Liver (tissue), 9 donors: ENCODE results near the gene NAP1L1. TPM values are rescaled to one million over a fixed set of nuclear protein-coding genes. Genes with fewer than 3 reads are reported as not detected.

Experiments used
- DNase-seq: peaks from one replicate; pipeline ENCODE4 v3.0.0-alpha.2; 2017; ENCODE audit warnings: low spot score
- H3K27ac ChIP-seq, 2 donors: one replicate each; pipeline ENCODE4 v1.7.0; 2013; ENCODE audit warnings: inconsistent platforms in 2 of 2, low read length in 2 of 2, control low read depth in 1 of 2, low read depth in 1 of 2, mild to moderate bottlenecking in 1 of 2
- H3K27me3 ChIP-seq, 4 donors: one replicate each; pipeline versions ENCODE4 v1.6.1 to v1.7.0; 2013; ENCODE audit warnings: low read length in 3 of 4, inconsistent platforms in 1 of 4, mild to moderate bottlenecking in 1 of 4, moderate library complexity in 1 of 4; ENCODE audit not compliant: control insufficient read depth in 4 of 4, insufficient read depth in 4 of 4
- H3K36me3 ChIP-seq, 4 donors: one replicate each; pipeline versions ENCODE4 v1.6.1 to v1.7.0; 2013; ENCODE audit warnings: low read length in 3 of 4, mild to moderate bottlenecking in 3 of 4, low read depth in 1 of 4, moderate library complexity in 1 of 4; ENCODE audit not compliant: control insufficient read depth in 4 of 4, insufficient read depth in 3 of 4
- H3K4me1 ChIP-seq, 4 donors: one replicate each; pipeline versions ENCODE4 v1.6.1 to v1.7.0; 2013; ENCODE audit warnings: low read length in 3 of 4, mild to moderate bottlenecking in 3 of 4, moderate library complexity in 1 of 4; ENCODE audit not compliant: control insufficient read depth in 4 of 4, insufficient read depth in 4 of 4
- H3K4me3 ChIP-seq, 3 donors: one replicate each; pipeline versions ENCODE4 v1.6.1 to v1.7.0; 2013; ENCODE audit warnings: low read length in 3 of 3, control low read depth in 1 of 3, low read depth in 1 of 3, mild to moderate bottlenecking in 1 of 3
- H3K9ac ChIP-seq, 2 donors: one replicate each; pipeline ENCODE4 v1.7.0; 2013; ENCODE audit warnings: low read length in 2 of 2, mild to moderate bottlenecking in 2 of 2, moderate library complexity in 2 of 2, control low read depth in 1 of 2, low read depth in 1 of 2
- H3K9me3 ChIP-seq, 4 donors: one replicate each; pipeline versions ENCODE4 v1.6.1 to v1.7.0; 2013; ENCODE audit warnings: low read length in 3 of 4; ENCODE audit not compliant: control insufficient read depth in 4 of 4
- ATF3 ChIP-seq: IDR thresholded peaks from 2 replicates; pipeline ENCODE4 v1.6.1; 2016; ENCODE audit warnings: antibody characterized with exemption
- CTCF ChIP-seq: fragments of 150-350 bp; IDR thresholded peaks from 2 replicates; pipeline ENCODE4 v1.5.1; 2017; ENCODE audit warnings: improper control_type of control experiment, low read depth, low read length; ENCODE audit not compliant: missing input control
- EGR1 ChIP-seq, 2 donors: IDR thresholded peaks; 2 replicates each; pipeline ENCODE4 v1.6.1; 2016 to 2018; ENCODE audit warnings: antibody characterized with exemption in 2 of 2, low read depth in 2 of 2
- FOXA1 ChIP-seq: IDR thresholded peaks from 2 replicates; pipeline ENCODE4 v1.6.1; 2016; ENCODE audit warnings: antibody characterized with exemption
- FOXA2 ChIP-seq: IDR thresholded peaks from 2 replicates; pipeline ENCODE4 v1.6.1; 2016; ENCODE audit warnings: antibody characterized with exemption
- GABPA ChIP-seq, 2 donors: IDR thresholded peaks in 1 of 2; conservative IDR thresholded peaks in 1 of 2; 2 replicates each; pipeline ENCODE4 v1.6.1; 2016; ENCODE audit warnings: antibody characterized with exemption in 2 of 2, mild to moderate bottlenecking in 1 of 2, moderate library complexity in 1 of 2
- HNF4A ChIP-seq, 2 donors: conservative IDR thresholded peaks; 2 replicates each; pipeline ENCODE4 v1.6.1; 2016; ENCODE audit warnings: antibody characterized with exemption in 2 of 2, mild to moderate bottlenecking in 2 of 2
- HNF4G ChIP-seq: IDR thresholded peaks from 2 replicates; pipeline ENCODE4 v1.6.1; 2016; ENCODE audit warnings: antibody characterized with exemption
- JUND ChIP-seq, 2 donors: IDR thresholded peaks; 2 replicates each; pipeline ENCODE4 v1.6.1; 2016; ENCODE audit warnings: antibody characterized with exemption in 2 of 2
- MAX ChIP-seq: IDR thresholded peaks from 2 replicates; pipeline ENCODE4 v1.6.1; 2016; ENCODE audit warnings: antibody characterized with exemption
- NR2F2 ChIP-seq: IDR thresholded peaks from 2 replicates; pipeline ENCODE4 v1.6.1; 2016; ENCODE audit warnings: antibody characterized with exemption
- RAD21 ChIP-seq, 2 donors: IDR thresholded peaks; 2 replicates each; pipeline ENCODE4 v1.6.1; 2016; ENCODE audit warnings: antibody characterized with exemption in 2 of 2, mild to moderate bottlenecking in 2 of 2
- RXRA ChIP-seq, 2 donors: IDR thresholded peaks; 2 replicates each; pipeline ENCODE4 v1.6.1; 2017 to 2018; ENCODE audit warnings: antibody characterized with exemption in 2 of 2, mild to moderate bottlenecking in 1 of 2
- SP1 ChIP-seq: IDR thresholded peaks from 2 replicates; pipeline ENCODE4 v1.6.1; 2018; ENCODE audit warnings: antibody characterized with exemption, mild to moderate bottlenecking
- TAF1 ChIP-seq: conservative IDR thresholded peaks from 2 replicates; pipeline ENCODE4 v1.6.1; 2016; ENCODE audit warnings: antibody characterized with exemption, mild to moderate bottlenecking
- YY1 ChIP-seq: IDR thresholded peaks from 2 replicates; pipeline ENCODE4 v1.6.1; 2016; ENCODE audit warnings: antibody characterized with exemption, mild to moderate bottlenecking
- WGBS: extraction: QIAGEN DNeasy Blood & Tissue Kit; methylation state at CpG from one replicate; pipeline ENCODE4 v1.1.7; 2013; 5-methylcytosine and 5-hydroxymethylcytosine counted together
- polyA plus RNA-seq, 2 donors: library from polyadenylated mRNA; stranded (reverse) in 1 of 2; unstranded in 1 of 2; fragments of 200-250 nt in 1 of 2; fragments of >200 nt in 1 of 2; fragmentation: Nextera tagmentation in 1 of 2; extraction: Ambion mirVana in 1 of 2; gene quantifications; one replicate each; pipeline versions ENCODE4 v1.2.1 to v1.2.3, GENCODE V29; 2013 to 2015
- total RNA-seq, 2 donors: library from RNA; depleted of rRNA; stranded (reverse); fragments of >200 nt; gene quantifications; one replicate each; pipeline ENCODE4 v1.2.3, GENCODE V29; 2014
- TF ChIP-seq, protein P1 (sequence below): IDR thresholded peaks from 2 replicates; pipeline ENCODE4 v1.6.1; 2016; ENCODE audit warnings: antibody characterized with exemption, mild to moderate bottlenecking
- TF ChIP-seq, protein P2 (sequence below): IDR thresholded peaks from 2 replicates; pipeline ENCODE4 v1.6.1; 2016; ENCODE audit warnings: antibody characterized with exemption
- donor health status: healthy.
- donor health status: healthy.
- donor health status: healthy.
- donor health status: healthy.
- donor health status: healthy.

Gene NAP1L1
- total and polyA plus RNA-seq, 4 donors: 36.6 to 74.7 (median 42.4) TPM

DNA sequence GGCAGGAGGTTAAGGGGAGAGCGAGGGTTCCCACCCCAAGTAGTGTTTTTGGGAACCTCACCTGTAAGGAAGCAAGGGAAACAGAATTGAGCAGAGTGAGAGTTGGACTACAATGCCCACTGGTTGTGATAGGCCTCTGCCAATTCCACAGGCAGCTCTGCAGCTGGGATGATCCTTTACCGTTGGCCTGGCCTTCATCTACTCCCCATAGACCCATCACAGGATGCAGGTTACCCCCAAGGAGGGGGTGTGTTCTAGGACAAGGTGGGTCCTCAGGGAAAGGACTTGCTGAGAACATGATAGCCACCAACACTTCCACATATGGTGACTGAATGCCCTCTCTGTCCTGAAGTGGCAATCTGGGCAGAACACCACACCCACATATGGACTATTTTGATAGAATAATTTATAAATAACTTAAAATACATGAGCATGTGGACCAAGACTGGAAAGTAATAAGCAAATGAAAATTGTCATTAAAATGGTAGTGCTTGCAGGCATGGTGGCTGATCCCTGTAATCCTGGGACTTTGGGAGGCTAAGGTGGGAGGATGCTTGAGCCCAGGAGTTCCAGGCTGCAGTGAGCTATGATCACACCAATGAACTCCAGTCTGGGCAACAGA lies 61.3 kb downstream of the NAP1L1 start:
- no peaks in the 10 kb centered on the region for H3K9me3 ChIP-seq
- H3K4me3 ChIP-seq: no peak overlapping the region
- no peak for DNase-seq
- H3K4me1 ChIP-seq: no peaks in the 10 kb centered on the region
- WGBS: 95% methylated on average over 2 of the region's 2 CpGs
- TF ChIP-seq HNF4G: no peak
- TF ChIP-seq JUND (IDR thresholded peaks at IDR 0.05): no peak
- H3K36me3 ChIP-seq: no peaks in the 10 kb centered on the region
- H3K9ac ChIP-seq: no peak overlapping the region
- no peaks in the 10 kb centered on the region for H3K27me3 ChIP-seq
- H3K27ac ChIP-seq: no peak overlapping the region

- no peak for TF ChIP-seq CTCF
- TF ChIP-seq, protein P1, sequence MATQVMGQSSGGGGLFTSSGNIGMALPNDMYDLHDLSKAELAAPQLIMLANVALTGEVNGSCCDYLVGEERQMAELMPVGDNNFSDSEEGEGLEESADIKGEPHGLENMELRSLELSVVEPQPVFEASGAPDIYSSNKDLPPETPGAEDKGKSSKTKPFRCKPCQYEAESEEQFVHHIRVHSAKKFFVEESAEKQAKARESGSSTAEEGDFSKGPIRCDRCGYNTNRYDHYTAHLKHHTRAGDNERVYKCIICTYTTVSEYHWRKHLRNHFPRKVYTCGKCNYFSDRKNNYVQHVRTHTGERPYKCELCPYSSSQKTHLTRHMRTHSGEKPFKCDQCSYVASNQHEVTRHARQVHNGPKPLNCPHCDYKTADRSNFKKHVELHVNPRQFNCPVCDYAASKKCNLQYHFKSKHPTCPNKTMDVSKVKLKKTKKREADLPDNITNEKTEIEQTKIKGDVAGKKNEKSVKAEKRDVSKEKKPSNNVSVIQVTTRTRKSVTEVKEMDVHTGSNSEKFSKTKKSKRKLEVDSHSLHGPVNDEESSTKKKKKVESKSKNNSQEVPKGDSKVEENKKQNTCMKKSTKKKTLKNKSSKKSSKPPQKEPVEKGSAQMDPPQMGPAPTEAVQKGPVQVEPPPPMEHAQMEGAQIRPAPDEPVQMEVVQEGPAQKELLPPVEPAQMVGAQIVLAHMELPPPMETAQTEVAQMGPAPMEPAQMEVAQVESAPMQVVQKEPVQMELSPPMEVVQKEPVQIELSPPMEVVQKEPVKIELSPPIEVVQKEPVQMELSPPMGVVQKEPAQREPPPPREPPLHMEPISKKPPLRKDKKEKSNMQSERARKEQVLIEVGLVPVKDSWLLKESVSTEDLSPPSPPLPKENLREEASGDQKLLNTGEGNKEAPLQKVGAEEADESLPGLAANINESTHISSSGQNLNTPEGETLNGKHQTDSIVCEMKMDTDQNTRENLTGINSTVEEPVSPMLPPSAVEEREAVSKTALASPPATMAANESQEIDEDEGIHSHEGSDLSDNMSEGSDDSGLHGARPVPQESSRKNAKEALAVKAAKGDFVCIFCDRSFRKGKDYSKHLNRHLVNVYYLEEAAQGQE: no peak
- TF ChIP-seq MAX: no peak
- TF ChIP-seq ATF3: no peak
- TF ChIP-seq GABPA (IDR thresholded peaks at IDR 0.05 in 1 of 2, conservative IDR thresholded peaks at IDR 0.05 in 1 of 2): no peak
- no peak for TF ChIP-seq EGR1 (IDR thresholded peaks at IDR 0.05; ENCODE audit: low read depth in 2 of 2)
- TF ChIP-seq RAD21 (IDR thresholded peaks at IDR 0.05): no peak
- TF ChIP-seq, protein P2, sequence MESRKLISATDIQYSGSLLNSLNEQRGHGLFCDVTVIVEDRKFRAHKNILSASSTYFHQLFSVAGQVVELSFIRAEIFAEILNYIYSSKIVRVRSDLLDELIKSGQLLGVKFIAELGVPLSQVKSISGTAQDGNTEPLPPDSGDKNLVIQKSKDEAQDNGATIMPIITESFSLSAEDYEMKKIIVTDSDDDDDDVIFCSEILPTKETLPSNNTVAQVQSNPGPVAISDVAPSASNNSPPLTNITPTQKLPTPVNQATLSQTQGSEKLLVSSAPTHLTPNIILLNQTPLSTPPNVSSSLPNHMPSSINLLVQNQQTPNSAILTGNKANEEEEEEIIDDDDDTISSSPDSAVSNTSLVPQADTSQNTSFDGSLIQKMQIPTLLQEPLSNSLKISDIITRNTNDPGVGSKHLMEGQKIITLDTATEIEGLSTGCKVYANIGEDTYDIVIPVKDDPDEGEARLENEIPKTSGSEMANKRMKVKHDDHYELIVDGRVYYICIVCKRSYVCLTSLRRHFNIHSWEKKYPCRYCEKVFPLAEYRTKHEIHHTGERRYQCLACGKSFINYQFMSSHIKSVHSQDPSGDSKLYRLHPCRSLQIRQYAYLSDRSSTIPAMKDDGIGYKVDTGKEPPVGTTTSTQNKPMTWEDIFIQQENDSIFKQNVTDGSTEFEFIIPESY: no peak
- TF ChIP-seq HNF4A (conservative IDR thresholded peaks at IDR 0.05): no peak
- TF ChIP-seq NR2F2: no peak
- no peak for TF ChIP-seq TAF1
- no peak for TF ChIP-seq SP1
- TF ChIP-seq YY1: no peak
- TF ChIP-seq RXRA (IDR thresholded peaks at IDR 0.05): no peak
- no peak for TF ChIP-seq FOXA2
- no peak for TF ChIP-seq FOXA1
- TF ChIP-seq HNF4G: no peak
- TF ChIP-seq JUND (IDR thresholded peaks at IDR 0.05): no peak
Measured at GRCh38 chr12:76022506-76022905, 62.0 kb downstream of the NAP1L1 start.

More at GRCh38 chr12:76022506-76022905, 62.0 kb downstream of the NAP1L1 start:
- H3K4me3 ChIP-seq: no peak overlapping the region
- WGBS: 95% methylated on average over 3 of the region's 3 CpGs
- DNase-seq: no peak
- H3K9ac ChIP-seq: no peak overlapping the region
- no peak overlapping the region for H3K27ac ChIP-seq
- H3K4me1 ChIP-seq: no peaks in the 10 kb centered on the region
- H3K9me3 ChIP-seq: no peaks in the 10 kb centered on the region
- H3K27me3 ChIP-seq: no peaks in the 10 kb centered on the region
- H3K36me3 ChIP-seq: no peaks in the 10 kb centered on the region
